Right lung (tissue), 10 donors: Measurements from ENCODE around the gene CLEC18B. TPM values are rescaled to one million over a fixed set of nuclear protein-coding genes. Genes with fewer than 3 reads are reported as not detected.
"Not testable (repeated sequence)": the region's sequence is repeated elsewhere in the genome, so short reads cannot be mapped to it uniquely, and the experiment has no call there.

Source experiments
- DNase-seq, 2 donors: peaks; one replicate each; pipeline ENCODE4 v3.0.0-alpha.2; 2013
- long read RNA-seq, 8 donors: transcript quantifications; one replicate each; lab custom pipeline, GENCODE V29; 2026
- polyA plus RNA-seq, 5 donors: library from polyadenylated mRNA; unstranded; fragments of 120-200 nt; gene quantifications; one replicate each; pipeline versions ENCODE4 v1.2.1 to v1.2.3, GENCODE V29; 2013; ENCODE audit warnings: inconsistent platforms in 1 of 5, low replicate concordance in 1 of 5; ENCODE audit not compliant: insufficient read length in 5 of 5, insufficient read depth in 1 of 5

CLEC18B gene
- 1 to 10 TPM in 2 of 5 donors, under 1 TPM in 3; 0.14 to 1.8 (median 0.95) TPM for polyA plus RNA-seq
- long read RNA-seq, donor 1: 0 reads
- long read RNA-seq, donor 2: 0 reads
- long read RNA-seq, donor 3: 0 reads
- long read RNA-seq, donor 4: 0 reads
- long read RNA-seq, donor 5: 0 reads
- long read RNA-seq, donor 6: 0 reads
- long read RNA-seq, donor 7: 0 reads
- long read RNA-seq, donor 8: 0 reads

DNA sequence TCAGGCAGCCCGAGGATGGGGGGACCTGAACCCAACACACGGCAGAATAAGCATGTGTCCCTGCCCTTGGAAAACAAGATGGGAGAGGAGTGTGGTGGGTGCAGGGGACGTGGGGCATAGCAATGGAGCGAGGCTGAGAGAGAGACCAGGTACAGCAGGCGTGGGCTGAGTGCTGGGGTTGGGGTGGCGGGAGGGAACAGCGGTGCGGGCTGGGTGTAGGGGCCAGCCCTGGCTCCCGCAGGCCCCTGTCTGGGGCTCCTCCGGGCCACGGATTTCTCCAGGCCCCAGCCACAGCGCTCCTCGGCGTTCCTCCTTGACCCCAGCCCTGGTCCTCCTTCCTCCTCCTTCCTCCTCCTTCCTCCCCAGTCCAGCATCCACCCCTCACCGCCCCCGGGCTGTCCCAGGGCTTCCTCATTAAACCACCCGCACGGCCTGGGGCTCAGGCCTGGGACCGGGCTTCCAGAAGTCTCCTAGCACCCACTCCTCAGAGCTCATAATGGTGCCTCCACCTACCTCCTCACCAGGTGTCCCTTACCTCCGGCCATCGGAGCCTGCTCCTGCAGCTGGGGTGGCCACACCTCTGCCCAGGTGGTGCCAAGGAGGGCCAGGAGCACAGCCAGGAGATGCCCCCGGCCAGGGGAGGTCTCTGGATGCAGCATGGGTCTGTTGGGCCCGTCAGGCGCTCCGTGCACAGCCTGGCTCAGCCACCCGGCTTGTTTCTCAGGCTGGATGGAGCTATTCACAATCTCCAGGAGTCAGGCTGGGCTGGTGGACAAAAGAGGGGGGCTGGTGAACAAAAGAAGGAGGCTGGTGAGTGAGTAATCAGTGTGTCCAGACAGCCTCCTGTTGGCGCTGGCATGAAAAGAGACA lies at the start of gene CLEC18B:
Gene CLEC18B (minus strand): TSS at position 867 of the 870 bp plus-strand sequence. CDS start 208 bp downstream, at position 659.
- DNase-seq: not testable (repeated sequence)

DNA sequence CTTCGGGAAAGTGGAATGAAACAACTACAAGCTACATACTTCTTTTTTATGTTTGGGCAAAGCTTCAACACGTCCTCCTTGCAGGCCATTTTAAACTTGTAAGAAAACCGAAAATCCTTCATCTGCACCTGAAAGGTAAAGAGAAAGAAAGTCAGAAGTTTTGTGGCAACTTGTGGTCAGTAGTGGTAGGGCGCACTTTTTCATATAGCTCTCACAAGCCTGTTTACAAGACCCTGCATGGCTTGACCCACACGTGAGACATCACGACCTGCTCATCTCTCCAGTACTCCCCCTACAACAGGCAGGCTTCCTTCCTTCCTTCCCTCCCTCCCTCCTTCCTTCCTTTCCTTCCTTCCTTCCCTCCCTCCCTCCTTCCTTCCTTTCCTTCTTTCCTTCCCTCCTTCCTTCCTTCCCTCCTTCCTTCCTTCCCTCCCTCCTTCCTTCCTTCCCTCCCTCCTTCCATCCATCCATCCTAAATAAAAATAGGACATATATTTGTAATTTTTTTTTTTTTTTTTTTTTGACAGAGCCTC lies 48.7 kb upstream of the CLEC18B start:
- DNase-seq: no peak

DNA sequence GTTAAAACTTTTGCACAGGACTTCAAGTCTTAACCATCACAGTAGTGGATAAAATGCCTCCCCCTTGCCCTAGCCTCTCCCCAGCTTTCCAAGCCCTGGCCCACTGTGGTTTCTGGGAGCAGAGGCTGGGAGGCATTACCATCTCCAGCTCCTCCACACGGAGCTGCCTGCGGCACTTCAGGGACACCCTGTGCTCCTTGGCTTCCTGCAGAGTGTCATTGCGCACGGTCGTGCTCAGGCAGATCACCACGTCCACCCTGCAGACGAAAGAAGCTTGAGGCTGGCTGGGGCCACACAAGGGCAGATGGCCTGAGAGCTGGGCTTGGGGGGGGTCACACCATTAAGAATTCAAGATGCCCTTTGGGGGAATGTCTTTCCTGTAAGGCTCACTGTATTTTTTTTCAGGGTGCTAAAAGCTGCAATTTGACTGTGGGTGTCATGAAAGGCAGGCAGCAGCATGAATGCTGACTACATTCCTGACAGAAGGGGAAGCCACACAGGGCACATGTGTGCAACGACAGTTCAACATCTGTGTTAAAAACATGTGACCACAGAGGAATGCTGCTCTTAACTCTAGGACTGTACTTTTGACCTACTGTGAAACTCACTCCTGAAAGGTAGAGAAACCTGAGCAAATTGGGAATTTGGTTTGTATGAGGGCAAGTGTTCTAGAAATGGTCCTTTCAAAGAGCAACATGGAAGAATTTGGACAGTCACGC lies 47.7 kb upstream of the CLEC18B start:
- no peak for DNase-seq

DNA sequence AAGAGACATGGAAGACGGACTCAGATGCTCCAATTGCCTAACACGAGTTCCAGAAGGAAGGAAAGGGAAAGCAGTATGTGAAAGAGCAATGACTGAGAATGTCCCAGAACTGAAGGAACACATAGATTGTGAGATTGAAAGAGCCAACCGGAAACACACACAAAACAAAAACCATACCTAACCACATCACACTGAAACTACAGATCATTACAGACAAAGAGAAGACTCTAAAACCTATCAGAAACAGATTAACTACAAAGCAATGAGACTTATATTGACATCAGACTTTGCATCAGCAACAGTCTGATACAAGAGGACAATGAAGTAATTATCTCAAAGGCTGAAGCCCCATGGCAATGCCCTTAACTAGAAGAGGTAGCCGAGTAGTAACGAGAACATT lies 45.6 kb upstream of the CLEC18B start:
- no peak for DNase-seq

DNA sequence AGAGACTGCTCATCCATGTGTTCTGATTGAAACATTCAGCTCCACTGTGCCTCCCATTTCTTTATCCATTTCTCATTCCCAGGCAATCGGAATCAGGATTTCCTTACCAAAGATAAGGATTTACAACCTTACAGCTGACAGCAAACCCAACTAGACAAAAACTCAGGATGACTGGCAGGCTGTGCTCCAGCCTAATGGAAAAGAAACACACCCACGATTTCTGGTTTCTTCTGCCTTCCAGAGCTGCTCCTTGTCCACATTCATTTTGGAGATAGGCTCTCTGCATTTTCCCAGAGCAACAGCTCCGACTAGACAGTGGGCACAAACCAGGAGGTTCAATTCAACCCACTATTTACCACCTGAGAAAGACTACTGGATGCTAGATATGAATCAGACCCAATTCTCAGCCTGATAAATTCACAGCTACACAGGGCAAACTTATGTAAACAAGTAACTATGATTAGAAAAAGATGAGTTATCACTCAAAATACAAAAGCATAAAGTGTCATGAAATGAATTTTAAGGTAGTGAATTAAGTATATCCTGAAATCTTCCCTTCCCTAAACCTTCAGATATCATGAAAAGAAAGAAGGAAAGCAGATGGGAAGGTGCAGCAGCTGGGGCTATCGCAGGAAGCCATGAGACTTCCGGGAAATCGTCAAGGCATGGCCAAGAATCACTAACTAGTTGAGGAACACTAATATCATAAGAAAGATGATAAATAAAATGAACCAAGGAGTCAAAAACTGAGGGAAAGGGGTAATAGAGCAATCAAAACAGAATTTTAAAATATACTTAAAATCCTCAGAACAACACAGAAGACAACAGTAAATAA lies 44.8 kb upstream of the CLEC18B start:
- DNase-seq: peak in 1 of 2 donors; percentile 5

DNA sequence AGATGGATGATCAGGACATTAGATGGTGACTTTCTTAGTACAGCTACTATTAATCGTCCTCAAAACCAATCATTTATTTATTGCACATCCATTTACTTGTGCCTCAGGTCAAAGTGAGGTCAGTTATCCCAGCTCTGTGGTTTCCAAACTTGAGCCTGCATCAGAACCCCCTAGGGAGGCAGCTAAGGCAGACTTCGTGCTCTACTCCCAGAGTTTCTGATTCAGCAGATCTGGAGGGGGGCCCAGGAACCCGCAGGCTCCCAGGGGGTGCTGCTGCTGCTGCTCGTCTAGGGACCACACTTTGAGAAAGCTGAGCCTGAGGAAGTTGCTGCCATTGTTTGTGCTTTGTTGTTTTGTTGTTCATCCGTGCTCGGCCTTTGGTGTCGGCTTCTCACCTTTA lies 44.0 kb upstream of the CLEC18B start:
- DNase-seq: no peak

DNA sequence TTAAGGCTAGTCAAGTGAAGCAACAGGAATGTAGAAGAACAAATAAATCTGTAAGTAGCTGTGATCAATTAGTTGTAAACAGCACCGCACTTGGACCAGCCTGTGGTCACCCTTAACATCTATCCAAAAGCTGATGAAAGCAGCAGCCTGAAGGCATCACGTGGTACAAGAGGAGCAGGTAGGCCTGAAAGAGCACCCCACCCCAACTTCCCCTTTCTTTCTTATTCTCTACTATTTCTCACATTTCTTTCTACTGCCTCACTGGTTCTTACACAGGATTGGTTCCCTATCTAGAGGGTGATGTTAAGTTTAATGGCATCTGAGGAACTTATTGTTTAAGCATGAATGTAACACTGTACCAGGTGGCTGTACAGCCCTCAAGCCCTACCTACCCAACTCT lies 42.6 kb upstream of the CLEC18B start:
- DNase-seq: no peak

DNA sequence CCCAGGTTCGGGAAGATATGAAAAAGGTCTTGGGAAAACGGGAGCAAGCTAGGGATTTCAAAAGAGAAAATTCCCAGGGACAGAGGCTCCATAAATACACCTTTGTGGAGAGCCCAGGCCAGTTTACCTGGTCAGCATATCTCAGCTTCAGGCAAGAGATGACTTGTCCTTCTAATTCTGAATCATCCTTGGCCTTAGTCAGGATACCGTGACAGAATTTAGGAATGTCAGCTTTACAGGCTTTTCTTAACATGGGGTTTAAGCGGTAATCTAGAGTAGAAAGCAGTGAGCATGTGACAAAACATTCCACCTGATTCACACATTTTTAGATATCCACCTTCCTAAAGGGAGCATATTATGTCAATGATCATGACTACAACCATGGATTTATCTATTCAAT lies 41.1 kb upstream of the CLEC18B start:
- DNase-seq: no peak

DNA sequence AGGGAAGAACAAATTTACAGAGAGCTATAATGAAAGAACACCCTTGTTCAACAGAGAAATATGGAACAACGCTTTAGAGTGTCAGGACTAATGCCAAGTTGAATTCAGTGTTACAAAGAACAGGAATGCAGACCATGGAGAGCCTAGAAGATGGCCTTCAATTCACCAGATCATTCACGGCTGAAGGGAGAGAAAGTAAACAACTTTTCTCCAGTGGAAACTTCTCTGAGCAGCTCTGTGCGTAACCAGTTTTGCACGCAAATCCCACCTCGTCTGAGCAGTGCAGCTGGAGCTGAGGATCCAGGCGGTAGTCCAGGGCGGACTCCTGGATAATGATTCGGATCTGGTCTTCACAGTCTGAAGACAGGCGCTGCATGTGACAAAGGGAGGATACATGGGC lies 40.5 kb upstream of the CLEC18B start:
- no peak for DNase-seq

DNA sequence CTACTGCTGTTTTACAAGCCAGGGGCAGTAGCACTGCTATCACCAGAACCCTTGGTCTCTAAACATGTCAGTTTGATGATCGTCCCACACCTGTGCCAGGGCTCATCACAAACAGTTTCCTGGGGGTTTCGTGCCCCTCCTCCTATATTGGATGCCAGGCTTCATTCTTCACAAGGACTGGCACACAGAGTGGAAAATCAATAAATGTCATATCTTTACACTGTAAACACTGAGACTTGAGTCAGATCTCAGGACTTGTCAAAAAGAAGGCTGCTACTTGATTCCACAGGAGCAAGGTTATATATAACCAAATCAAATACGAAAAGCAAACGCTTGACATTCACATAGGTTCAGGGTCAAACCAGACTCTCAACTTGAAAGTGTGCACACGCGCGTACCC lies 39.3 kb upstream of the CLEC18B start:
- DNase-seq: no peak

DNA sequence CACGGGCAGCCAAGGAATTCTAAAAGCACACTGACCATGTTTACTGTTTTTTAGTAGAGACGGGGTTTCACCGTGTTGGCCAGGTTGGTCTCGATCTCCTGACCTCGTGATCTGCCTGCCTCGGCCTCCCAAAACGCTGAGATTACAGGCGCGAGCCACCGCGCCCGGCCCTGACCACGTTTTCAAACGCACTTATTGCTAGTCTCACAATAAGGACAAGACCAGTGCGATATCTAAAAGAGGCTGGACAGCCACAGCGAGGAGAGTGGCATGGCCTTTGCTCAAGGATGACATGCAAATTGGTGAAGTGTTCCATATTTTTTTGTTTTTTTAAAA lies 35.0 kb upstream of the CLEC18B start:
- no peak for DNase-seq

DNA sequence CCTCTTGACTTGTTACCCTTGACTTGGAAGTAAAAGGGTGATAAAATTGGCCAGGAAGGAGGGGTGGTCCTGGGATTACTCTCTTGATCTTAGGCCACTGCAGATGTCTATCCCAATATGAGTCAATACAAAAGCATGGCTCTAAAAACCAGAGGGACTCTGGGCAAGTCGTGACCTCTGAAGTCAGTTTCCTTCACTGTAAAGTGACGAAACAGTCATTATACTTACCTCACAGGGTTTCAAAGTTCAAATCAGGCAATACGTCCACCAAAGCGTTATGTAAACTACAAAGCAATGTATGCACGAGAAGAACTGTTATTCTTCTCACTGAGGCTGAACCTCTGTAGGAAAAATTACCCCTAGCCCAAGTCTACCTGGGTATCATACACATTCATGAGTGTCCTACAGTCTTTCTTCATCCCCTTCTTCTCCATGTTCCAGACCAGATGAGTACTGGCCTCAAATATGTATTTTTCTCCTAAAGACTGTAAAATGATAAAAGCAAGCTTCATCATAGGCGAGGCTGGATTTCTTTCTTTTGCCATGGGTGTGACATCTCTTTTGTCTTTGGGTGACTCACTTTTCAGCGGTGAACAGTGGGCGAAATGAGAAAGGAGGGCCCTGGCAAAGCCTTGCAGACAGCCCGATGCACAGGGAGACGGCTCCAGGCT lies 34.5 kb upstream of the CLEC18B start:
- DNase-seq: no peak

DNA sequence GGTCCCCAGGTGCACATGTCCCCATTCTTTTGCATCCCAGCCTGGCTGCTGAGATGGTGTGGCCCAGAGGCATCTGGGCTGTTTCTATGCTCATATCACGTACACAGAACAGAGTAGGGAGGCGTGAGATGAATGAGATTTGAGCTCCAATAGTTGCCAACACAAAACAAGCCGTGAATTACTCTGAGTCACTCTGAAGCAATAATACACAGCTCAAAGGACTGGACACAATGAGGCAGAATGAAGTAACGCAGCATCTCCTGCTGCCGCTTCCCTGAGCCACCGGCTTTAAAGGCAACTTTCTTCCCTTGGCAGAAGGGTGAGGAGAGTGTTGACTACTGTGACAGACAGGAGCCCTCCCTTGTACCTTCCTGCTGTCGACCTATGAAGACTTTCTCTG lies 33.9 kb upstream of the CLEC18B start:
- no peak for DNase-seq

DNA sequence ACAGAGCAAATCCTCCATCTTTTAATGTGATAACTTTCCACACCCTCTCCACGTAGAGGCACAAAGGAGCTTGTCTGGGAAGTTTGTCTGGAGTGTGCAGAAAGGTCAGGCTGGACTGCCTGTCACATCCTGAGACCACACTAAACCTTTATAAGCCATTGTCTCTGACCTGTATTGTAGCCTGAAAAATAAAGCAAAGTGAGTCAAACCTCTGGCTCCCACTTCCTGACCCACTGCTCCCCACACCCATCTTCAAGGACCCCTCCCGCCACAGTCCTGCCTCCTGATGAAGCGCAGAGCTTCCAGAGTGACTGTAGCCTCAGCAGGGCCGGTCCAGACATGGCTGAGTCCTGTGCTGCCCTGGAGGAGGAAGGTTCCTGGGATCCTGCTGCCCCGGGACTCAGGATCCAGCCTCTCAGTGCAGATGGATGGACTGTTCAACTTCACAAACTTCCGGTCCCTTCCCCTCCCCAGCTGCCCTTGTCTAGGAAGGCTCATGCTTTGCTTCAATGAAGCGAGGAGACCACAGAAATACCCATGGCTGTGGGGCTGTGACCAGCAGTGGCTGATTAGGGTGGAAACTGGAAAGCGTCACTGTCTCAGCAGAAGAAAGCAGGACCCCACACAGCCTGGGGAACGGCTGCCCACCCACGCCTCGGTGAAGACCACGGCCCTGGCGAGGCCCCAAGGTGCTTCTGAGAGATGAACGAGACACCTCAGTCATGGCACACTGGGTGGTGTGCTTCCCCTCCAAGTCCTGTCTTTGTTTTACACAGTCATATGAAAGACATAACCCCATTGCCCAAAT lies 30.9 kb upstream of the CLEC18B start:
- DNase-seq: no peak

DNA sequence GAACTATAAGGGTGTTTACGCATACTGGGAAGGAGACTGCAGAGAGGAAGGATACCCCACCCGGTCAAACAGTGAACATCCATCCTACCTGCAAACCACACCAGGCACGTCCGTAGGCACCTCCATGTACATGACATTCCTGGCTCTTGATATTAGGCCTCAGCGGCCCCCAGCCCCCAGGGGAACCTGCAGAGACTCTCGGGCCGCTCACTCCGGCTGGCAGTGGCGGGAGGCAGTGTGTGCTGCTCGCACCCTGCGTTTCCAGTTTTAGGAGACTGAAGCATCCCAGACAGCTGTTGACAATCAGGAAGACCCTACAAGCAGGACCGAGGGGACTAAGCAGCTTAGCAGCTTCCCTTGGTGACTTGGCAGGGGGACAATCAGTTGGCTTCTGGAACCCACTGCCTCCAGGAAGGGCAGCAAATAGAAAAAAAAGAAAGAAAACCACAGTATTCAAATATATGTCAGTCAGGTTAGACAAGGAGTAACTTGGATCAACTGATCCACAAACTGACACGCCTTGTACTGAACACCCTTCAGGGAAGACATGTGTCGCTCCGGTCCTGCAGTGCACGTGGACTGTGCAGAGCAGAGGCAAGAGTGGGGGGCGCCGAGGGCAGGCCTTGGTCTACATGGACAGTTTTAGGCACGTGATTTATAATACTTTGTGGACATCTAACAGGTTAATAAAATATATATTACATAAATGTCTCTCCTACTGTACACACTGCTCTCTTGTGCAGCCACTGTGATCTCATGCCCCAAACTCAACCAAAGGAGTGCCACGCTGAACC lies 29.9 kb upstream of the CLEC18B start:
- no peak for DNase-seq

DNA sequence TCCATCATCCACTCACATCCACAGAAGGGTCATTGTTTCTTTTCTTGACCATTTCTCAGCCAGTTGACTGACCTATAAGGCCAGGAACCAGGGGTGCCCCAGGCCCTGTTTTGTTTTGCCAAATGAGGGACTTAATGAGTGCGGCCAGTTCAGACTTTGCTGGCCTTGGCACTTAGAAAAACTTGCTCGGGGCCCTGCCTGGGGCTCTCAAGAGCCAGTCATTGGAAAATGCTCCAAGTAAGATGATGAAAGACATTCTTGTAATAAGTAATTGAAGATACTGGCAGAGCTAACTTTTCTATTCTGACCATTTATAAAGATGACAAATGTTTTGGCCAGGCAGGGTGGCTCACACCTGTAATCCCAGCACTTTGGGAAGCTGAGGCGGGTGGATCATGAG lies 29.0 kb upstream of the CLEC18B start:
- no peak for DNase-seq

DNA sequence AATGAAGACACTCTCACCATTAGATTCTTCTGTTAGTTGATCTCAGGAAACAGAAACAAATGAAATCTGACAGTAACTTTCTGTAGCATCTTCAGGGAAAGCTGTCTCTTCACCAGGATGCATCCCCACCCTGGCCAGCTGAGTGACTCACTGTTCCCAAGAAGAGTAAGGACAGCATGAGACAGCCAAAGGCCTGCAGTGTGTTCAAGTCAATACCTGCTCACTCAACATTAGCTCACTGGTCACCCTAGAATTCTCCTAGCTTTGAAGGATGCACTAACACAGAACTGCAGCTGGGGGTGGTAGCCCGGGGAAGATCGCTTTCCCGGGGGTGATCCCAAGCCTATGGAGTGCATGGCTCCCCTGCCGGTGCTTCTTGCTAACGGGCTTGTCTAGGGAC lies 28.2 kb upstream of the CLEC18B start:
- no peak for DNase-seq

DNA sequence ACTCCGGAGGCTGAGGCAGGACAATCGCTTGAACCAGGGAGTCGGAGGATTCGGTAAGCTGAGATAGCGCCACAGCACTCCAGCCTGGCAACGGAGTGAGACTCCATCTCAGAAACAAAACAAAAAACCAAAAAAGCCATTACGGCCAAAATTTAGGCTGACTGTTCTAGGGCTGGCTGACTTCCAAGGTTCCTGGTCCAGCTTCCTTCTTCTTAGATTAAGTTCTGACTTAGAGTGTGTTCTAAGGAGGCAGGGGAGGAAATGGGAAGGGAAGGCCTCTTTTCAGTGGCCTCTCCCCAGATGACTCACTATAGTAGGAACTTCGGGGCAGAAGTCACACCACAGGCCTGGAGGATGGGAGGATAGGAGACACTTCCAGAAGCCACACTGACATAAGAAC lies 27.7 kb upstream of the CLEC18B start:
- no peak for DNase-seq

DNA sequence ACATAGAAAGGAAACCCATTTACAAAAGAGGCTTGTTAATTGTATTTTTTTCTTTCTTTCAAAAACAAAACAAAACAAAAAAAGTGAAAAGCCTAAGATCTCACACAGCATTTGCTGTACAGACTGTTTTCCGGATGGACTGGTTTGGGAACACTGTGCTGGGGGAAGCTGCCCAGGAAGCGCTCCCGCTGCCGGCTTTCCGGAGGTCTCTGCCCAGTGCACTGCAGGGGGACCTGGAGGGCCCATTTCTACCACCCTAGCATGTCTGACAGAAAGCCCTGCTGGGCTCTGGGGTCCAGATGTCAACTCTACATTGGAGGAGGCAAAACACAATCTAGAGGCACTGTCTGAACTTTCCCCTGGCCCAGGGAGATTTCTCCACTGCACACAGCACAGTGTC lies 26.3 kb upstream of the CLEC18B start:
- no peak for DNase-seq
